ENCODE results near the gene SDR42E2. TPM values are rescaled to one million over a fixed set of nuclear protein-coding genes. Genes with fewer than 3 reads are reported as not detected.
"Not testable (repeated sequence)": the region's sequence is repeated elsewhere in the genome, so short reads cannot be mapped to it uniquely, and the experiment has no call there.

Gene SDR42E2
- total and polyA plus RNA-seq, 7 experiments from 2014 or later, result 0.07 to 1.6 (median 0.81) TPM; not detected in 1

DNA sequence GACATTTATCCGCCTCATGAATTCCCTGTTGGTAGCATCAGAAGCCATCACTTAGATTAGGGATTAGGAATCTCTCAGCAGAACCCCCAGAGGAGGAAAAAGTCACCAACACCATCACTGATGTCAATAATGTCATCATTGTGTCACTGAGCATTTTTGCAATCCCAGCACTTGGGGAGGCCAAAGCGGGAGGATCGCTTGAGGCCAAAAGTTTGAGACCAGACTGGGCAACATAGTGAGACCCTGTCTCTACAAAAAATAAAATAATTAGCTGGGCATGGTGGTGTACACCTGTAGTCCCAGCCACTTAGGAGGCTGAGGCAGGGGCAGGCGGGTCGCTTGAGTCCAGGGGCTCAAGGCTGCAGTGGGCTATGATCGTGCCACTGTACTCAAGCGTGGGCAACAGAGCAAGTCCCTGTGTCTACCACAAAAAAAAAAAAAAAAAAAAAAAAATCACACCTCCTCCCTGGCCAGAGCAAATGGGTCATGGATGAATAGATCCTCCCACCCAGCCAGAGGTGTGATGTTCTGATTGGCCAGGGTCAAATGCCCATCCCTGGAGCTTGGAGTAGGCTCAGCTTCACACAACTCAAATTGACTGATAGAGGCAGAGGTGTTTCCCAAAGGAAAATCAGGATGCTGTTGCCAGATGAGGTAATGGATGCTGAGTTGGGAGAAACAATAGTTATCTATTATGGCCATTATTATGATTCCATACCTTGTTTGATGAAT, 38.4 kb upstream of the SDR42E2 start:
- intact Hi-C loops (cut with micrococcal nuclease), result no loop called here
- POLR2A ChIA-PET, result no interaction called here
- peaks cover 0 to 22% (median 8%) of the 10 kb centered on the region in 5 donors for H3K27me3 Mint-ChIP-seq
- ATAC-seq, result no peak
- Histone ChIP-seq H3K4me3 (ENCODE audit: low read length) (no peak overlapping the region), H3K9me3 (ENCODE audit: control insufficient read depth in 2 of 3, low read length in 3 of 3) (no peaks in the 10 kb centered on the region), H3K4me1 (ENCODE audit: control insufficient read depth in 2 of 2, insufficient read depth in 2 of 2, low read length in 2 of 2) (no peaks in the 10 kb centered on the region), H3K27ac (ENCODE audit: low read depth, low read length) (no peak overlapping the region), H3K36me3 (ENCODE audit: control insufficient read depth in 2 of 3, insufficient read depth in 3 of 3, low read length in 3 of 3) (no peaks in the 10 kb centered on the region), H3K27me3 (ENCODE audit: control insufficient read depth in 2 of 2, insufficient read depth in 2 of 2, low read length in 2 of 2) (no peaks in the 10 kb centered on the region)
- H3K36me3 Mint-ChIP-seq, result peaks cover 0 to 5% (median 0%) of the 10 kb centered on the region in 5 donors
- DNase-seq, result no peak
- peaks cover 0 to 11% (median 3%) of the 10 kb centered on the region in 11 donors for H3K9me3 Mint-ChIP-seq
- no peak overlapping the region for H3K27ac Mint-ChIP-seq
- H3K4me1 Mint-ChIP-seq, result peaks cover 0 to 5% (median 0%) of the 10 kb centered on the region in 7 donors
- CTCF ChIA-PET, result interaction anchor here (0.5 kb wide), 1 partner anchor 173 kb away, joined by 4 read pairs; the partner anchor contains the start of gene POLR3E
- no peak overlapping the region for H3K4me3 Mint-ChIP-seq

DNA sequence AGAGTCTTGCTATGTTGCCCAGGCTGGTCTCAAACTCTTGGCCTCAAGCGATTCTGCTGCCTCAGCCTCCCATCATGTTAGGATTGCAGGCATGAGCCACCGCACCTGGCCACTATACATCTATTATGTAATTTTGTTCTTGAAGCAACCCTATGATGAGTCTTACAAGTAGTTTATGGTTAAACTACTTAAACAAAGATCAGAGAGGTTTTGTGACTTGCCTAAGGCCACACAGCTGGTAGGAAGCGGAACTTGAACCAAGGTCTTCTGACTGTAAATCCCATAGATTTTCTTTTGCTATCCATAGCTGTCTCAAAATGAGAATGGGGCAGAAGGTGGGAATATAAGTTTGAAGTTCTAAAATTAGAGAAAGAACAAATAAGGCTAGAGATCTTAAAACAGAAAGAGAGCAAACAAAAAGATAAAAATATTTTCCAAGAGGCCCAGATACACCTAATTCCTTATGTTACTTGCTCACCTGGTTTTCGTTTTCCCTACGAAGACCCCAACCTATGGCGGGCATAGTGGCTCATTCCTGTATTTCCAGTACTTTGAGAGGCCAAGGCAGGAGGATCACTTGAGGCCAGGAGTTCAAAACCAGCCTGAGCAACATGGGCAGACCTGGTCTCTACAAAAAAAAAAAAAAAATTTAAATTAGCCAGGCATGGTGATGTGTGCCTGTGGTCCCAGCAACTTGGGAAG, 37.6 kb upstream of the SDR42E2 start:
- ATAC-seq, result no peak
- Histone ChIP-seq H3K27me3 (ENCODE audit: control insufficient read depth in 2 of 2, insufficient read depth in 2 of 2, low read length in 2 of 2) (no peaks in the 10 kb centered on the region), H3K27ac (ENCODE audit: low read depth, low read length) (no peak overlapping the region), H3K9me3 (ENCODE audit: control insufficient read depth in 2 of 3, low read length in 3 of 3) (no peaks in the 10 kb centered on the region), H3K4me3 (ENCODE audit: low read length) (no peak overlapping the region), H3K36me3 (ENCODE audit: control insufficient read depth in 2 of 3, insufficient read depth in 3 of 3, low read length in 3 of 3) (no peaks in the 10 kb centered on the region), H3K4me1 (ENCODE audit: control insufficient read depth in 2 of 2, insufficient read depth in 2 of 2, low read length in 2 of 2) (no peaks in the 10 kb centered on the region)
- CTCF ChIA-PET, result interaction anchor here (0.5 kb wide), 1 partner anchor 173 kb away, joined by 4 read pairs; the partner anchor contains the start of gene POLR3E
- Mint-ChIP-seq H3K27me3 (peaks cover 0 to 22% (median 8%) of the 10 kb centered on the region in 5 donors), H3K4me3 (no peak overlapping the region), H3K27ac (peak overlapping the region in 1 of 9 donors; percentile 39), H3K9me3 (peaks cover 0 to 11% (median 3%) of the 10 kb centered on the region in 11 donors), H3K4me1 (peaks cover 0 to 5% (median 0%) of the 10 kb centered on the region in 7 donors), H3K36me3 (peaks cover 0 to 5% (median 0%) of the 10 kb centered on the region in 5 donors)
- DNase-seq, result no peak
- POLR2A ChIA-PET, result no interaction called here
- intact Hi-C loops (cut with micrococcal nuclease), result no loop called here

DNA sequence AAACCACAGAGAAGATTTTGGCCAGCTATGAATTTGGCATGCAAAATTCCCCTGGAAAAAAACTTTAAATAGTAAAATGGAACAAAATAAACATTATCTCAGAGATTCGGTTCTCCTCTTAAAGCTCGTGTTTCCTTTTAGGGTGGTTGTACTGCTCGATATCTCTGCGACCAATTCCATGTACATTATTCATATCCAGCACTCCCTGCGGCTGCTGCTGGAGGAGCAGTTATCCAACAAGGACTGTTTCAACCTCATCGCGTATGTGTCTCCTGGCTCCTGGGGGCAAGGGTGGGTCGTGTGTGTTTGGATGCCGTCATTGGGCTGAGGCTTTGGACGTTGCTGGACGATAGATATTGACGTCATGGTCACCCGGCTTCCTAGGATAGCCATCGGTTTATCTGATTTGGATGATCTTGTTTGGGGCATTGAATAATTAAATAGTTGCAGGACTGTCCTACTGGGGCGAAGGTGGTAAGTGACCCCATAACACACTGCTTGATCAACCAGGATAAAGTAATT, 36.2 kb upstream of the SDR42E2 start:
- H3K27ac Mint-ChIP-seq, result no peak overlapping the region
- peaks cover 0 to 5% (median 0%) of the 10 kb centered on the region in 7 donors for H3K4me1 Mint-ChIP-seq
- H3K27ac ChIP-seq (ENCODE audit: low read depth, low read length), result no peak overlapping the region
- DNase-seq, result no peak
- H3K9me3 Mint-ChIP-seq, result peaks cover 0 to 11% (median 3%) of the 10 kb centered on the region in 11 donors
- H3K27me3 Mint-ChIP-seq, result peaks cover 0 to 22% (median 8%) of the 10 kb centered on the region in 5 donors
- POLR2A ChIA-PET, result no interaction called here
- no peaks in the 10 kb centered on the region for H3K9me3 ChIP-seq (ENCODE audit: control insufficient read depth in 2 of 3, low read length in 3 of 3)
- H3K4me1 ChIP-seq (ENCODE audit: control insufficient read depth in 2 of 2, insufficient read depth in 2 of 2, low read length in 2 of 2), result no peaks in the 10 kb centered on the region
- peaks cover 0 to 5% (median 0%) of the 10 kb centered on the region in 5 donors for H3K36me3 Mint-ChIP-seq
- intact Hi-C loops (cut with micrococcal nuclease), result no loop called here
- no peak overlapping the region for H3K4me3 Mint-ChIP-seq
- ATAC-seq, result no peak
- CTCF ChIA-PET, result no interaction called here
- no peaks in the 10 kb centered on the region for H3K36me3 ChIP-seq (ENCODE audit: control insufficient read depth in 2 of 3, insufficient read depth in 3 of 3, low read length in 3 of 3)
- no peaks in the 10 kb centered on the region for H3K27me3 ChIP-seq (ENCODE audit: control insufficient read depth in 2 of 2, insufficient read depth in 2 of 2, low read length in 2 of 2)
- H3K4me3 ChIP-seq (ENCODE audit: low read length), result no peak overlapping the region

DNA sequence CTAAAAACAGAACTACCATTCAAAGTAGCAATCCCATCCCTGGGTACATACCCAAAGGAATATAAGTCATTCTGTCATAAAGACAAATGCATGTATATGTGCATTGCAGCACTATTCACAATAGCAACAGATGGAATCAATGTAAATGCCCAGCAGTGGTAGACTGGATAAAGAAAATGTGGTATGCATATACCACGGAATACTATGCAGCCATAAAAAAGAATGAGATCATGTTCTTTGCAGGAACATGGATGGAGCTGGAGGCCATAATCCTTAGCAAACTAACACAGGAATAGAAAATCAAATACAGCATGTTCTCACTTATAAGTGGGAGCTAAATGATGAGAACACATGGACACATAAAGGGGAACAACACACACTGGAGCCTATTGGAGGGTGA, 33.8 kb upstream of the SDR42E2 start:
- H3K27ac Mint-ChIP-seq; H3K27ac ChIP-seq (ENCODE audit: low read depth, low read length): not testable (repeated sequence)

DNA sequence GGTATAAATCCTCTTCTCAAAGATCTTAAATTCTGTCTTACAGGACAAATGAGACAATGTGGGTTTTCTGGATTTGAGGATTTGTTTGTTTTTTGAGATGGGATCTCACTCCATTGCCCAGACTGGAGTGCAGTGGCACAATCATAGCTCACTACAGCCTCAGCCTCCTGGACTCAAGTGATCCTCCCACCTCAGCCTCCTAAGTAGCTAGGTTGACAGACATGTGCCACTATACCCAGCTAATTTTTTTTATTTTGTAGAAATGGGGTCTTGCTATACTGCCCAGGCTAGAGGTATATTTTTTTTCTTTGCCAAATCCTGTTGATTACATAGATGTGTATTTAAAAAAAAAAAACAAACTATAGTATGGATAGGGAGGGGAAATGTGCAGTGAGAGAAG, 31.8 kb upstream of the SDR42E2 start:
- POLR2A ChIA-PET, result no interaction called here
- ATAC-seq (no peak), DNase-seq (no peak)
- no peaks in the 10 kb centered on the region for H3K4me1 Mint-ChIP-seq
- H3K4me3 ChIP-seq (ENCODE audit: low read length), result no peak overlapping the region
- no peaks in the 10 kb centered on the region for H3K36me3 ChIP-seq (ENCODE audit: control insufficient read depth in 2 of 3, insufficient read depth in 3 of 3, low read length in 3 of 3)
- H3K9me3 Mint-ChIP-seq, result peaks cover 0 to 11% (median 3%) of the 10 kb centered on the region in 11 donors
- peaks cover 0 to 5% (median 0%) of the 10 kb centered on the region in 5 donors for H3K36me3 Mint-ChIP-seq
- CTCF ChIA-PET, result no interaction called here
- no peaks in the 10 kb centered on the region for H3K9me3 ChIP-seq (ENCODE audit: control insufficient read depth in 2 of 3, low read length in 3 of 3)
- no peak overlapping the region for H3K4me3 Mint-ChIP-seq
- no peaks in the 10 kb centered on the region for H3K4me1 ChIP-seq (ENCODE audit: control insufficient read depth in 2 of 2, insufficient read depth in 2 of 2, low read length in 2 of 2)
- H3K27me3 Mint-ChIP-seq, result peaks cover 0 to 12% (median 4%) of the 10 kb centered on the region in 5 donors
- no peak overlapping the region for H3K27ac ChIP-seq (ENCODE audit: low read depth, low read length)
- intact Hi-C loops (cut with micrococcal nuclease), result no loop called here
- no peak overlapping the region for H3K27ac Mint-ChIP-seq
- no peaks in the 10 kb centered on the region for H3K27me3 ChIP-seq (ENCODE audit: control insufficient read depth in 2 of 2, insufficient read depth in 2 of 2, low read length in 2 of 2)

More for the DNA sequence above, 33.8 kb upstream of the SDR42E2 start:
- H3K9me3 ChIP-seq (ENCODE audit: control insufficient read depth in 2 of 3, low read length in 3 of 3); H3K36me3 Mint-ChIP-seq; H3K27me3 ChIP-seq (ENCODE audit: control insufficient read depth in 2 of 2, insufficient read depth in 2 of 2, low read length in 2 of 2); H3K4me3 ChIP-seq (ENCODE audit: low read length); H3K4me1 Mint-ChIP-seq; POLR2A ChIA-PET; ATAC-seq; DNase-seq; CTCF ChIA-PET; H3K4me3 Mint-ChIP-seq; H3K36me3 ChIP-seq (ENCODE audit: control insufficient read depth in 2 of 3, insufficient read depth in 3 of 3, low read length in 3 of 3); H3K4me1 ChIP-seq (ENCODE audit: control insufficient read depth in 2 of 2, insufficient read depth in 2 of 2, low read length in 2 of 2); intact Hi-C loops (cut with micrococcal nuclease): not testable (repeated sequence)
- H3K9me3 Mint-ChIP-seq, result peaks cover 0 to 11% (median 3%) of the 10 kb centered on the region in 11 donors
- peaks cover 0 to 12% (median 4%) of the 10 kb centered on the region in 5 donors for H3K27me3 Mint-ChIP-seq

DNA sequence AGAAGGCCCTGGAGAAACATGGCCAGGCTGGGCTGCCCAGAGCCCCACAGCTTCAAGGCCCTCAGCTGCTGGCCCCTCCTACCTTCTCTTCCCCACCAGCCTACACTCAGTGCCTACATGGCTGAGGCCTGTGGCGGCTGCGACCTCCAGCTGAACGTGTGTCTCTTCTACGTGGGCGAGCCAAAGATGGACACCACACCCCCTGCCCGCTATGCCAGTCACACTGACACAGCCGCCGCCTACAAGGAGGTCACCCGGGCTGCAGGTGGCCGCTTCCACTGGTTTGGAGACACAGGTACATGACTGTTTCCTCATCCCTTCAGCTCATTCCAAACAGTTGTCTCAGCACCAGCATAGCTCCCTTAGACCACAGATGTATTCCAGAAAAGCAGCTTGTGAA, 29.5 kb upstream of the SDR42E2 start:
- intact Hi-C loops (cut with micrococcal nuclease), result no loop called here
- POLR2A ChIA-PET, result no interaction called here
- CTCF ChIA-PET, result no interaction called here
- DNase-seq (no peak), ATAC-seq (no peak)
- H3K4me1 Mint-ChIP-seq, result no peaks in the 10 kb centered on the region
- H3K27ac Mint-ChIP-seq, result no peak overlapping the region
- Histone ChIP-seq H3K9me3 (ENCODE audit: control insufficient read depth in 2 of 3, low read length in 3 of 3) (no peaks in the 10 kb centered on the region), H3K27ac (ENCODE audit: low read depth, low read length) (no peak overlapping the region), H3K4me3 (ENCODE audit: low read length) (no peak overlapping the region), H3K27me3 (ENCODE audit: control insufficient read depth in 2 of 2, insufficient read depth in 2 of 2, low read length in 2 of 2) (no peaks in the 10 kb centered on the region), H3K4me1 (ENCODE audit: control insufficient read depth in 2 of 2, insufficient read depth in 2 of 2, low read length in 2 of 2) (no peaks in the 10 kb centered on the region), H3K36me3 (ENCODE audit: control insufficient read depth in 2 of 3, insufficient read depth in 3 of 3, low read length in 3 of 3) (no peaks in the 10 kb centered on the region)
- H3K9me3 Mint-ChIP-seq, result peaks cover 0 to 9% (median 3%) of the 10 kb centered on the region in 11 donors
- H3K36me3 Mint-ChIP-seq, result peaks cover 0 to 5% (median 0%) of the 10 kb centered on the region in 5 donors
- H3K4me3 Mint-ChIP-seq, result no peak overlapping the region
- peaks cover 0 to 9% (median 6%) of the 10 kb centered on the region in 5 donors for H3K27me3 Mint-ChIP-seq
